ENCODE data around the gene ASIC5. TPM values are rescaled to one million over a fixed set of nuclear protein-coding genes. Genes with fewer than 3 reads are reported as not detected.
A peak's percentile ranks its signal among the peaks of the same experiment; 100 is the strongest.

ASIC5 gene
- total RNA-seq, 5 donors from 2014 or later (not counting 1 experiment from before 2014, with no cell fraction given): not detected

GRCh38 chr4:155811083-155811482, 55.0 kb downstream of the ASIC5 start:
- CTCF ChIA-PET: interaction anchor here (0.5 to 1.1 kb wide), 3 partner anchors 10 to 432 kb away, joined by 3 to 6 read pairs (median 3); no protein-coding TSS in a partner anchor
- no CpG with 5 or more reads among the region's 2 CpGs for WGBS (ENCODE audit: insufficient coverage)
- Mint-ChIP-seq H3K9me3 (no peaks in the 10 kb centered on the region), H3K27me3 (peaks cover 0 to 4% of the 10 kb centered on the region in 2 donors), H3K36me3 (no peaks in the 10 kb centered on the region), H3K4me3 (no peak overlapping the region), H3K27ac (no peak overlapping the region), H3K4me1 (no peaks in the 10 kb centered on the region)
- Histone ChIP-seq H3K27ac (ENCODE audit: low read length) (no peak overlapping the region), H3K36me3 (ENCODE audit: control insufficient read depth in 2 of 2, extremely low read depth in 1 of 2, insufficient read depth in 1 of 2, low read length in 1 of 2) (no peaks in the 10 kb centered on the region), H3K4me3 (ENCODE audit: control insufficient read depth in 1 of 2, extremely low read depth in 1 of 2, low read length in 1 of 2) (no peak overlapping the region), H3K27me3 (replicated peaks in 1 of 2; ENCODE audit: control insufficient read depth in 2 of 2, extremely low read depth in 1 of 2, insufficient read depth in 2 of 2, low read length in 1 of 2) (no peaks in the 10 kb centered on the region), H3K9me3 (no peaks in the 10 kb centered on the region), H3K4me1 (ENCODE audit: control insufficient read depth in 1 of 2, extremely low read depth in 1 of 2, insufficient read depth in 2 of 2, low read length in 2 of 2) (no peaks in the 10 kb centered on the region)
- ATAC-seq (replicated peaks in 1 of 4): no peak
- DNase-seq: no peak
- POLR2A ChIA-PET: no interaction called here

- DNase-seq (peak in 5 of 35 experiments; percentile 4 to 63 (median 9)), ATAC-seq (replicated peaks in 1 of 4) (peak in 2 of 4 experiments; percentile 56 to 75)
- Histone ChIP-seq H3K36me3 (ENCODE audit: control insufficient read depth in 2 of 2, extremely low read depth in 1 of 2, insufficient read depth in 1 of 2, low read length in 1 of 2) (no peaks in the 10 kb centered on the region), H3K27ac (ENCODE audit: low read length) (no peak overlapping the region), H3K4me1 (ENCODE audit: control insufficient read depth in 1 of 2, extremely low read depth in 1 of 2, insufficient read depth in 2 of 2, low read length in 2 of 2) (no peaks in the 10 kb centered on the region), H3K9me3 (no peaks in the 10 kb centered on the region), H3K4me3 (ENCODE audit: control insufficient read depth in 1 of 2, extremely low read depth in 1 of 2, low read length in 1 of 2) (no peak overlapping the region), H3K27me3 (replicated peaks in 1 of 2; ENCODE audit: control insufficient read depth in 2 of 2, extremely low read depth in 1 of 2, insufficient read depth in 2 of 2, low read length in 1 of 2) (no peaks in the 10 kb centered on the region)
- POLR2A ChIA-PET: no interaction called here
- H3K27me3 Mint-ChIP-seq: peaks cover 0 to 3% of the 10 kb centered on the region in 2 donors
- no peak overlapping the region for H3K4me3 Mint-ChIP-seq
- H3K9me3 Mint-ChIP-seq: no peaks in the 10 kb centered on the region
- CTCF ChIA-PET: interaction anchor here (1.0 kb wide), 3 partner anchors 9 to 1172 kb away, joined by 3 to 8 read pairs (median 3); partner anchors contain the start of gene CTSO (in 1 of the 2)
- no peaks in the 10 kb centered on the region for H3K4me1 Mint-ChIP-seq
- H3K36me3 Mint-ChIP-seq: no peaks in the 10 kb centered on the region
- H3K27ac Mint-ChIP-seq: no peak overlapping the region
- WGBS (ENCODE audit: insufficient coverage): no CpG with 5 or more reads among the region's 1 CpG
Measured at GRCh38 chr4:155809835-155810234, 56.2 kb downstream of the ASIC5 start.

GRCh38 chr4:155807021-155807420, 59.1 kb downstream of the ASIC5 start:
- H3K9me3 Mint-ChIP-seq: no peaks in the 10 kb centered on the region
- peaks cover 0 to 3% of the 10 kb centered on the region in 2 donors for H3K27me3 Mint-ChIP-seq
- Histone ChIP-seq H3K27me3 (replicated peaks in 1 of 2; ENCODE audit: control insufficient read depth in 2 of 2, extremely low read depth in 1 of 2, insufficient read depth in 2 of 2, low read length in 1 of 2) (no peaks in the 10 kb centered on the region), H3K27ac (ENCODE audit: low read length) (no peak overlapping the region), H3K4me3 (ENCODE audit: control insufficient read depth in 1 of 2, extremely low read depth in 1 of 2, low read length in 1 of 2) (no peak overlapping the region), H3K4me1 (ENCODE audit: control insufficient read depth in 1 of 2, extremely low read depth in 1 of 2, insufficient read depth in 2 of 2, low read length in 2 of 2) (no peaks in the 10 kb centered on the region), H3K36me3 (ENCODE audit: control insufficient read depth in 2 of 2, extremely low read depth in 1 of 2, insufficient read depth in 1 of 2, low read length in 1 of 2) (no peaks in the 10 kb centered on the region), H3K9me3 (no peaks in the 10 kb centered on the region)
- WGBS (ENCODE audit: insufficient coverage): no CpG with 5 or more reads among the region's 1 CpG
- H3K27ac Mint-ChIP-seq: no peak overlapping the region
- H3K36me3 Mint-ChIP-seq: no peaks in the 10 kb centered on the region
- H3K4me3 Mint-ChIP-seq: no peak overlapping the region
- CTCF ChIA-PET: interaction anchor here (0.7 to 1.2 kb wide), 3 partner anchors 11 to 147 kb away, joined by 3 to 4 read pairs (median 3); partner anchors contain the start of gene CTSO (in 1 of the 2)
- DNase-seq (no peak), ATAC-seq (replicated peaks in 1 of 4) (no peak)
- POLR2A ChIA-PET: no interaction called here
- H3K4me1 Mint-ChIP-seq: no peaks in the 10 kb centered on the region

GRCh38 chr4:155805016-155805415, 61.1 kb downstream of the ASIC5 start:
- Mint-ChIP-seq H3K27me3 (peaks cover 0 to 3% of the 10 kb centered on the region in 2 donors), H3K36me3 (no peaks in the 10 kb centered on the region), H3K4me1 (no peaks in the 10 kb centered on the region), H3K27ac (no peak overlapping the region), H3K4me3 (no peak overlapping the region), H3K9me3 (no peaks in the 10 kb centered on the region)
- H3K27me3 ChIP-seq (replicated peaks in 1 of 2; ENCODE audit: control insufficient read depth in 2 of 2, extremely low read depth in 1 of 2, insufficient read depth in 2 of 2, low read length in 1 of 2): no peaks in the 10 kb centered on the region
- no peak overlapping the region for H3K27ac ChIP-seq (ENCODE audit: low read length)
- H3K4me3 ChIP-seq (ENCODE audit: control insufficient read depth in 1 of 2, extremely low read depth in 1 of 2, low read length in 1 of 2): no peak overlapping the region
- CTCF ChIA-PET: no interaction called here
- H3K4me1 ChIP-seq (ENCODE audit: control insufficient read depth in 1 of 2, extremely low read depth in 1 of 2, insufficient read depth in 2 of 2, low read length in 2 of 2): no peaks in the 10 kb centered on the region
- WGBS (ENCODE audit: insufficient coverage): no CpG with 5 or more reads among the region's 1 CpG
- DNase-seq (no peak), ATAC-seq (replicated peaks in 1 of 4) (no peak)
- POLR2A ChIA-PET: no interaction called here
- no peaks in the 10 kb centered on the region for H3K9me3 ChIP-seq
- H3K36me3 ChIP-seq (ENCODE audit: control insufficient read depth in 2 of 2, extremely low read depth in 1 of 2, insufficient read depth in 1 of 2, low read length in 1 of 2): no peaks in the 10 kb centered on the region

GRCh38 chr4:155802190-155802959, 63.7 kb downstream of the ASIC5 start:
- H3K27me3 Mint-ChIP-seq: peaks cover 0 to 3% of the 10 kb centered on the region in 2 donors
- no peak overlapping the region for H3K4me3 Mint-ChIP-seq
- H3K9me3 ChIP-seq: no peaks in the 10 kb centered on the region
- no peaks in the 10 kb centered on the region for H3K9me3 Mint-ChIP-seq
- H3K4me1 ChIP-seq (ENCODE audit: control insufficient read depth in 1 of 2, extremely low read depth in 1 of 2, insufficient read depth in 2 of 2, low read length in 2 of 2): no peaks in the 10 kb centered on the region
- ChIA-PET POLR2A (no interaction called here), CTCF (interaction anchor here in 1 of 2 donors (0.6 kb wide), 1 partner anchor 1479 kb away, joined by 14 read pairs; no protein-coding TSS in a partner anchor)
- no peak overlapping the region for H3K4me3 ChIP-seq (ENCODE audit: control insufficient read depth in 1 of 2, extremely low read depth in 1 of 2, low read length in 1 of 2)
- H3K27ac ChIP-seq (ENCODE audit: low read length): no peak overlapping the region
- no peaks in the 10 kb centered on the region for H3K4me1 Mint-ChIP-seq
- H3K36me3 Mint-ChIP-seq: no peaks in the 10 kb centered on the region
- H3K27me3 ChIP-seq (replicated peaks in 1 of 2; ENCODE audit: control insufficient read depth in 2 of 2, extremely low read depth in 1 of 2, insufficient read depth in 2 of 2, low read length in 1 of 2): no peaks in the 10 kb centered on the region
- ATAC-seq (replicated peaks in 1 of 4) (no peak), DNase-seq (no peak)
- 86% methylated on average over 7 of the region's 9 CpGs for WGBS (ENCODE audit: insufficient coverage)
- no peaks in the 10 kb centered on the region for H3K36me3 ChIP-seq (ENCODE audit: control insufficient read depth in 2 of 2, extremely low read depth in 1 of 2, insufficient read depth in 1 of 2, low read length in 1 of 2)
- H3K27ac Mint-ChIP-seq: no peak overlapping the region

- H3K27me3 Mint-ChIP-seq: peaks cover 0 to 3% of the 10 kb centered on the region in 2 donors
- POLR2A ChIA-PET: no interaction called here
- Histone ChIP-seq H3K4me1 (ENCODE audit: control insufficient read depth in 1 of 2, extremely low read depth in 1 of 2, insufficient read depth in 2 of 2, low read length in 2 of 2) (no peaks in the 10 kb centered on the region), H3K27me3 (replicated peaks in 1 of 2; ENCODE audit: control insufficient read depth in 2 of 2, extremely low read depth in 1 of 2, insufficient read depth in 2 of 2, low read length in 1 of 2) (no peaks in the 10 kb centered on the region), H3K36me3 (ENCODE audit: control insufficient read depth in 2 of 2, extremely low read depth in 1 of 2, insufficient read depth in 1 of 2, low read length in 1 of 2) (no peaks in the 10 kb centered on the region), H3K4me3 (ENCODE audit: control insufficient read depth in 1 of 2, extremely low read depth in 1 of 2, low read length in 1 of 2) (no peak overlapping the region), H3K9me3 (no peaks in the 10 kb centered on the region), H3K27ac (ENCODE audit: low read length) (no peak overlapping the region)
- H3K4me1 Mint-ChIP-seq: no peaks in the 10 kb centered on the region
- H3K9me3 Mint-ChIP-seq: no peaks in the 10 kb centered on the region
- no CpG with 5 or more reads among the region's 7 CpGs for WGBS (ENCODE audit: insufficient coverage)
- DNase-seq (no peak), ATAC-seq (replicated peaks in 1 of 4) (no peak)
- CTCF ChIA-PET: interaction anchor here (0.9 to 1.3 kb wide), 2 partner anchors 9 to 10 kb away, joined by 3 read pairs; no protein-coding TSS in a partner anchor
- H3K4me3 Mint-ChIP-seq: no peak overlapping the region
- H3K27ac Mint-ChIP-seq: no peak overlapping the region
- H3K36me3 Mint-ChIP-seq: no peaks in the 10 kb centered on the region
Measured at GRCh38 chr4:155800685-155801343, 65.3 kb downstream of the ASIC5 start.
